Midbrain (tissue), 1 donor: ENCODE results near the gene PTPRG.
"Not testable (repeated sequence)": the region's sequence is repeated elsewhere in the genome, so short reads cannot be mapped to it uniquely, and the experiment has no call there.

Experiments used
- DNase-seq: peaks from one replicate; lab custom pipeline; 2025; lab: John Stamatoyannopoulos, UW

The PTPRG gene

GRCh38 chr3:62015111-62015510, 453.7 kb downstream of the PTPRG start:
- DNase-seq = no peak

GRCh38 chr3:62019906-62020305, 458.5 kb downstream of the PTPRG start:
- no peak for DNase-seq

- DNase-seq = no peak
These were observed 459.3 kb downstream of the PTPRG start for GRCh38 chr3:62020706-62021105.

- no peak for DNase-seq
These were observed 460.9 kb downstream of the PTPRG start for GRCh38 chr3:62022312-62022711.

- no peak for DNase-seq
These were observed 463.5 kb downstream of the PTPRG start for GRCh38 chr3:62024882-62025281.

- DNase-seq = no peak
These were observed 464.5 kb downstream of the PTPRG start for GRCh38 chr3:62025913-62026312.

- no peak for DNase-seq
These were observed 465.9 kb downstream of the PTPRG start for GRCh38 chr3:62027241-62027640.

- DNase-seq = no peak
These were observed 466.4 kb downstream of the PTPRG start for GRCh38 chr3:62027796-62028195.

- DNase-seq = no peak
These were observed 466.9 kb downstream of the PTPRG start for GRCh38 chr3:62028236-62028635.

- DNase-seq = no peak
These were observed 471.4 kb downstream of the PTPRG start for GRCh38 chr3:62032738-62033137.

- DNase-seq = no peak
These were observed 474.2 kb downstream of the PTPRG start for GRCh38 chr3:62035402-62036057.

GRCh38 chr3:62036726-62037125, 475.4 kb downstream of the PTPRG start:
- DNase-seq = no peak

- DNase-seq = not testable (repeated sequence)
These were observed 477.4 kb downstream of the PTPRG start for GRCh38 chr3:62038798-62039197.

- no peak for DNase-seq
These were observed 478.2 kb downstream of the PTPRG start for GRCh38 chr3:62039586-62039985.

- DNase-seq = no peak
These were observed 480.3 kb downstream of the PTPRG start for GRCh38 chr3:62041681-62042080.

GRCh38 chr3:62044874-62045411, 483.6 kb downstream of the PTPRG start:
- DNase-seq = no peak

GRCh38 chr3:62046326-62046725, 485.0 kb downstream of the PTPRG start:
- no peak for DNase-seq

- DNase-seq = no peak
These were observed 487.2 kb downstream of the PTPRG start for GRCh38 chr3:62048577-62048976.

GRCh38 chr3:62049033-62049432, 487.7 kb downstream of the PTPRG start:
- DNase-seq = no peak

- no peak for DNase-seq
These were observed 490.1 kb downstream of the PTPRG start for GRCh38 chr3:62051506-62051905.

- no peak for DNase-seq
These were observed 491.0 kb downstream of the PTPRG start for GRCh38 chr3:62052331-62052730.

GRCh38 chr3:62056658-62057057, 495.3 kb downstream of the PTPRG start:
- no peak for DNase-seq

GRCh38 chr3:62057339-62058047, 496.1 kb downstream of the PTPRG start:
- DNase-seq = no peak
